ENCODE results near the gene RPAP3. TPM values are rescaled to one million over a fixed set of nuclear protein-coding genes. Genes with fewer than 3 reads are reported as not detected.

Gene RPAP3
- total and polyA plus RNA-seq, 2 of the 4 experiments (the other 2 are of a cell fraction): 10.6 to 13.4 TPM

DNA sequence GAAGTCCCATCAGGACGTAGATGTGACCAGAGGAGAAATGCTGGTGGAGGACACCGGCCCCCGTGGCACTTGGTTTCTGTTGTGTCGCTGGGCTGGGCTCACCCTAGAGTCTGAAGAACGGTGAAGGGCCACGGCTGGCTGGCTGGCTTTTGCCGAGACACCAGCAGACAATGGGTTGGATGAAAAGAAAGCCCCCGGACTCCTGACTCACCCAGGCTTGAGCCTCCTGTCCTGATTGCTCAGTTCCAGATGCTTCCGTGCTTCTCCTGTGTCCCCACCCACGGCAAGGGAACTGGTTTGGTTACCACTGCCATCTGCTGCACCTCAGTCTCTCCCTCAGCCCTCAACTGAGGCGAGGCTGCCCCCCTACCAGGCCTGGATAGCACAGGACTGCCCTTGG is 29.8 kb upstream of the RPAP3 start:
- no peaks in the 10 kb centered on the region for H3K27me3 ChIP-seq (ENCODE audit: control insufficient read depth, insufficient read depth, low read length)
- no peak overlapping the region; the same call in 1 of the 2 replicates for H3K4ac ChIP-seq (ENCODE audit: low read depth, low read length)
- H3K23ac ChIP-seq (ENCODE audit: low read depth, low read length): no peak overlapping the region
- H3K79me1 ChIP-seq (ENCODE audit: low read depth in 1 of 2, low read length in 2 of 2): no peaks in the 10 kb centered on the region
- no peaks in the 10 kb centered on the region for H3K36me3 ChIP-seq (ENCODE audit: control insufficient read depth, insufficient read depth, low read length)
- no peak overlapping the region for H3K27ac ChIP-seq (ENCODE audit: insufficient read depth, low read length)
- H2BK5ac ChIP-seq (ENCODE audit: low read depth, low read length, poor library complexity, severe bottlenecking): no peak overlapping the region
- peaks cover 16% of the 10 kb centered on the region for H3K4me1 ChIP-seq (ENCODE audit: control insufficient read depth, insufficient read depth, low read length)
- no peak overlapping the region for H4K8ac ChIP-seq (ENCODE audit: low read depth in 2 of 2, low read length in 2 of 2)
- no peaks in the 10 kb centered on the region for H3K9me3 ChIP-seq (ENCODE audit: control insufficient read depth, insufficient read depth, low read length)
- no peak overlapping the region for H2BK120ac ChIP-seq (ENCODE audit: low read depth, low read length)
- no peak overlapping the region for H3K18ac ChIP-seq (ENCODE audit: low read depth, low read length)
- TF ChIP-seq MXI1 (IDR thresholded peaks at IDR 0.05; ENCODE audit: borderline replicate concordance, low read depth, low read length): no peak
- TF ChIP-seq, protein P1, sequence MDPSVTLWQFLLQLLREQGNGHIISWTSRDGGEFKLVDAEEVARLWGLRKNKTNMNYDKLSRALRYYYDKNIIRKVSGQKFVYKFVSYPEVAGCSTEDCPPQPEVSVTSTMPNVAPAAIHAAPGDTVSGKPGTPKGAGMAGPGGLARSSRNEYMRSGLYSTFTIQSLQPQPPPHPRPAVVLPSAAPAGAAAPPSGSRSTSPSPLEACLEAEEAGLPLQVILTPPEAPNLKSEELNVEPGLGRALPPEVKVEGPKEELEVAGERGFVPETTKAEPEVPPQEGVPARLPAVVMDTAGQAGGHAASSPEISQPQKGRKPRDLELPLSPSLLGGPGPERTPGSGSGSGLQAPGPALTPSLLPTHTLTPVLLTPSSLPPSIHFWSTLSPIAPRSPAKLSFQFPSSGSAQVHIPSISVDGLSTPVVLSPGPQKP (IDR thresholded peaks at IDR 0.05; ENCODE audit: borderline replicate concordance, low read depth, low read length): no peak
- TF ChIP-seq SMC3 (IDR thresholded peaks at IDR 0.05; ENCODE audit: low read depth, low read length): no peak
- TF ChIP-seq USF2 (IDR thresholded peaks at IDR 0.05; ENCODE audit: low read depth, low read length): no peak
- TF ChIP-seq BHLHE40 (IDR thresholded peaks at IDR 0.05; ENCODE audit: low read depth, low read length): no peak
- no peak for TF ChIP-seq CHD1 (IDR thresholded peaks at IDR 0.05; ENCODE audit: low read depth, low read length)
- TF ChIP-seq RFX5 (IDR thresholded peaks at IDR 0.05; ENCODE audit: low read depth, low read length): no peak
- no peak for TF ChIP-seq MAFK (IDR thresholded peaks at IDR 0.05; ENCODE audit: low read depth, low read length)
- no peak for TF ChIP-seq CEBPB (IDR thresholded peaks at IDR 0.05; ENCODE audit: low read depth, low read length)
- no peak for TF ChIP-seq MAZ (IDR thresholded peaks at IDR 0.05; ENCODE audit: borderline replicate concordance, low read depth, low read length)
- no peak for TF ChIP-seq NFE2L2 (IDR thresholded peaks at IDR 0.05; ENCODE audit: low read depth, low read length)
- no peak for TF ChIP-seq CTCF (conservative IDR thresholded peaks at IDR 0.05; ENCODE audit: low read depth, low read length)
- no peak for TF ChIP-seq RCOR1 (IDR thresholded peaks at IDR 0.05; ENCODE audit: insufficient replicate concordance, low read length)
- no peak for TF ChIP-seq POLR2A (IDR thresholded peaks at IDR 0.05; ENCODE audit: low read depth, low read length)
- no peak for TF ChIP-seq RAD21 (IDR thresholded peaks at IDR 0.05; ENCODE audit: low read length)
- no peak overlapping the region for H3K56ac ChIP-seq (ENCODE audit: extremely low read depth, insufficient read depth, low read length)
- 100% methylated on average over 4 of the region's 11 CpGs; no CpG with 5 or more reads in 1 of the 2 experiments for WGBS, 2 experiments (ENCODE audit: extremely low coverage in 2 of 2, insufficient read length in 1 of 2)
- no peak overlapping the region for H3K9ac ChIP-seq (ENCODE audit: low read depth, low read length)
- H2BK20ac ChIP-seq (ENCODE audit: low read depth, low read length): no peak overlapping the region
- no peaks in the 10 kb centered on the region for H4K20me1 ChIP-seq (ENCODE audit: insufficient read depth, low read length)
- dilution Hi-C loops (cut with HindIII; ENCODE audit: low sequenced_read_pairs, unreplicated experiment): no loop called here
- intact Hi-C loops (cut with micrococcal nuclease): loop anchor here (2.0 kb wide), 1 partner anchor 23 kb away; the partner anchor contains the start of gene RAPGEF3
- H2AK5ac ChIP-seq (ENCODE audit: low read depth, low read length): no peak overlapping the region
- no peak overlapping the region for H4K5ac ChIP-seq (ENCODE audit: low read depth, low read length)
- H2AK9ac ChIP-seq (replicated peaks; ENCODE audit: low read depth, low read length, poor library complexity): peak overlapping the region; percentile 63
- ATAC-seq (ENCODE audit: low read depth) (no peak), DNase-seq (no peak)
- H3K14ac ChIP-seq (replicated peaks; ENCODE audit: low read depth, low read length): no peak overlapping the region
- no TSS peak for BruUV-seq (replicated peaks)
- H3K4me2 ChIP-seq (ENCODE audit: low read depth, low read length): no peak overlapping the region
- no peak overlapping the region for H2BK15ac ChIP-seq (ENCODE audit: low read depth, low read length)
- H3K4me3 ChIP-seq (ENCODE audit: insufficient read depth, low read depth, low read length): no peak overlapping the region
- ChIA-PET POLR2A (ENCODE audit: unreplicated experiment) (no interaction called here), CTCF (no interaction called here)
- no peak overlapping the region for H4K91ac ChIP-seq (ENCODE audit: insufficient read depth, low read depth, low read length)
- 0 out of 2 replicates have a peak, but pooled peaks cover 5% of the 10 kb centered on the region for H3K9me1 ChIP-seq (ENCODE audit: insufficient read depth, low read length)
- in situ Hi-C loops (cut with MboI; ENCODE audit: low sequenced_read_pairs): no loop called here
- no peak overlapping the region for H2AFZ ChIP-seq (replicated peaks; ENCODE audit: low read length, poor library complexity)
